ENCODE measurements around the gene MICU1. TPM values are rescaled to one million over a fixed set of nuclear protein-coding genes. Genes with fewer than 3 reads are reported as not detected.

The MICU1 gene
- total RNA-seq, 2 donors from 2014 or later, result 30.9 to 36.0 TPM

- no peak overlapping the region for H3K27ac ChIP-seq
Observed at GRCh38 chr10:72663971-72664370, 38.1 kb upstream of the MICU1 start.

GRCh38 chr10:72661431-72661830 is 35.6 kb upstream of the MICU1 start:
- no peaks in the 10 kb centered on the region for H3K4me1 ChIP-seq
- no peak overlapping the region for H3K27ac ChIP-seq
- H3K4me3 ChIP-seq, result no peak overlapping the region
- H3K36me3 ChIP-seq, result no peaks in the 10 kb centered on the region
- H3K27me3 ChIP-seq, result no peaks in the 10 kb centered on the region
- no peaks in the 10 kb centered on the region for H3K9me3 ChIP-seq
- TF ChIP-seq CTCF (IDR thresholded peaks at IDR 0.05), result no peak
- DNase-seq (ENCODE audit: low spot score), result no peak

More at GRCh38 chr10:72663971-72664370, 38.1 kb upstream of the MICU1 start:
- TF ChIP-seq CTCF (IDR thresholded peaks at IDR 0.05), result no peak
- Histone ChIP-seq H3K9me3 (no peaks in the 10 kb centered on the region), H3K27me3 (no peaks in the 10 kb centered on the region), H3K4me3 (no peak overlapping the region), H3K36me3 (no peaks in the 10 kb centered on the region), H3K4me1 (no peaks in the 10 kb centered on the region)
- DNase-seq (ENCODE audit: low spot score), result no peak

- TF ChIP-seq CTCF (IDR thresholded peaks at IDR 0.05), result no peak
- no peaks in the 10 kb centered on the region for H3K27me3 ChIP-seq
- no peaks in the 10 kb centered on the region for H3K4me1 ChIP-seq
Observed at GRCh38 chr10:72660220-72660619, 34.3 kb upstream of the MICU1 start.

GRCh38 chr10:72659694-72660093 is 33.8 kb upstream of the MICU1 start:
- no peaks in the 10 kb centered on the region for H3K4me1 ChIP-seq
- no peaks in the 10 kb centered on the region for H3K9me3 ChIP-seq
- DNase-seq (ENCODE audit: low spot score), result no peak
- no peaks in the 10 kb centered on the region for H3K36me3 ChIP-seq
- no peak overlapping the region for H3K4me3 ChIP-seq
- TF ChIP-seq CTCF (IDR thresholded peaks at IDR 0.05), result no peak
- no peak overlapping the region for H3K27ac ChIP-seq
- no peaks in the 10 kb centered on the region for H3K27me3 ChIP-seq

More at GRCh38 chr10:72660220-72660619, 34.3 kb upstream of the MICU1 start:
- H3K4me3 ChIP-seq, result no peak overlapping the region
- no peaks in the 10 kb centered on the region for H3K36me3 ChIP-seq
- H3K9me3 ChIP-seq, result no peaks in the 10 kb centered on the region
- no peak for DNase-seq (ENCODE audit: low spot score)
- no peak overlapping the region for H3K27ac ChIP-seq

- no peak for TF ChIP-seq CTCF (IDR thresholded peaks at IDR 0.05)
- no peaks in the 10 kb centered on the region for H3K36me3 ChIP-seq
Observed at GRCh38 chr10:72658696-72659400, 33.0 kb upstream of the MICU1 start.

GRCh38 chr10:72654720-72655119 is 28.8 kb upstream of the MICU1 start:
- Histone ChIP-seq H3K27me3 (no peaks in the 10 kb centered on the region), H3K4me1 (no peaks in the 10 kb centered on the region), H3K9me3 (no peaks in the 10 kb centered on the region), H3K36me3 (no peaks in the 10 kb centered on the region), H3K4me3 (no peak overlapping the region), H3K27ac (no peak overlapping the region)
- TF ChIP-seq CTCF (IDR thresholded peaks at IDR 0.05), result no peak
- no peak for DNase-seq (ENCODE audit: low spot score)

More at GRCh38 chr10:72658696-72659400, 33.0 kb upstream of the MICU1 start:
- Histone ChIP-seq H3K27ac (no peak overlapping the region), H3K4me1 (no peaks in the 10 kb centered on the region), H3K27me3 (no peaks in the 10 kb centered on the region), H3K9me3 (no peaks in the 10 kb centered on the region), H3K4me3 (no peak overlapping the region)
- DNase-seq (ENCODE audit: low spot score), result no peak
